Epithelial cell of proximal tubule (primary cell): ENCODE data around the gene EFNA5. TPM values are rescaled to one million over a fixed set of nuclear protein-coding genes. Genes with fewer than 3 reads are reported as not detected.
A peak's percentile ranks its signal among the peaks of the same experiment; 100 is the strongest.

ENCODE experiments used
- DNase-seq: peaks from one replicate; pipeline ENCODE4 v3.0.0-alpha.2; 2011; ENCODE audit warnings: low read depth
- H3K4me3 ChIP-seq: 2 replicates; pipeline ENCODE4 v1.5.1; 2011; ENCODE audit warnings: low read depth, mild to moderate bottlenecking, low read length
- CTCF ChIP-seq: conservative IDR thresholded peaks from 2 replicates; pipeline ENCODE4 v1.5.1; 2012; ENCODE audit warnings: low read depth, mild to moderate bottlenecking, low read length
- total RNA-seq: library from RNA; depleted of rRNA; stranded (reverse); fragments of >200 nt; gene quantifications from 2 replicates; pipeline ENCODE4 v1.2.3, GENCODE V29; 2015

EFNA5 gene
- total RNA-seq, 1 donor from 2014 or later = 28.1 TPM

GRCh38 chr5:107383414-107383813 is 287.3 kb downstream of the EFNA5 start:
- H3K4me3 ChIP-seq = no peak overlapping the region
- TF ChIP-seq CTCF = no peak
- DNase-seq = peak; percentile 54

GRCh38 chr5:107381189-107381856 is 289.4 kb downstream of the EFNA5 start:
- peak; percentile 4 for TF ChIP-seq CTCF
- no peak overlapping the region for H3K4me3 ChIP-seq
- no peak for DNase-seq

GRCh38 chr5:107380654-107381053 is 290.1 kb downstream of the EFNA5 start:
- H3K4me3 ChIP-seq = no peak overlapping the region
- no peak for TF ChIP-seq CTCF
- no peak for DNase-seq

- no peak for DNase-seq
- TF ChIP-seq CTCF = no peak
- H3K4me3 ChIP-seq = no peak overlapping the region
These were observed 292.4 kb downstream of the EFNA5 start for GRCh38 chr5:107378218-107378899.

GRCh38 chr5:107377277-107377609 is 293.5 kb downstream of the EFNA5 start:
- TF ChIP-seq CTCF = no peak
- DNase-seq = no peak
- H3K4me3 ChIP-seq = no peak overlapping the region

GRCh38 chr5:107376546-107377276 is 294.0 kb downstream of the EFNA5 start:
- DNase-seq = no peak
- TF ChIP-seq CTCF = no peak
- H3K4me3 ChIP-seq = no peak overlapping the region
